C4-2B (cell line): Measurements from ENCODE around the gene TNPO3.

Experiments used
- H3K27ac ChIP-seq: fragments of 450-650 bp; 2 replicates; pipeline ENCODE4 v1.5.1; 2017
- ZFX ChIP-seq: fragments of 450-650 bp; IDR thresholded peaks from 2 replicates; pipeline ENCODE4 v1.6.1; 2017
- TF ChIP-seq, protein P1 (sequence below): fragments of 450-650 bp; conservative IDR thresholded peaks from 2 replicates; pipeline ENCODE4 v1.5.1; 2017; ENCODE audit warnings: mild to moderate bottlenecking

Gene TNPO3

DNA sequence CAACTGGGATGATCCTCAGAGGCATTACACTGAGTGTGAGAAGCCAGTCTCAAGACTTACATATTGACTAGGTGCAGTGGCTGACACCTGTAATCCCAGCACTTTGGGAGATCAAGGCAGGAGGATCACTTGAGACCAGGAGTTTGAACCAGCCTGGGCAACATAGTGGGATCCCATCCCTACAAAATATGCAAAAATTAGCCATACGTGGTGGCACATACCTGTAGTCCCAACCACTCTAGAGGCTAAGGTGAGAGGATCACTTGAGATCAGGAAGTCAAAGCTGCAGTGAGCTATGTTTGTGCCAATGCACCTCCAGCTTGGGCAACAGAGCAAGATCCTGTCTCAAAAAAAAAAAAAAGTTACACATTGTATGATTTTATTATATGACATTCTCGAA, 23.5 kb upstream of the TNPO3 start:
- no peak for TF ChIP-seq ZFX
- TF ChIP-seq, protein P1, sequence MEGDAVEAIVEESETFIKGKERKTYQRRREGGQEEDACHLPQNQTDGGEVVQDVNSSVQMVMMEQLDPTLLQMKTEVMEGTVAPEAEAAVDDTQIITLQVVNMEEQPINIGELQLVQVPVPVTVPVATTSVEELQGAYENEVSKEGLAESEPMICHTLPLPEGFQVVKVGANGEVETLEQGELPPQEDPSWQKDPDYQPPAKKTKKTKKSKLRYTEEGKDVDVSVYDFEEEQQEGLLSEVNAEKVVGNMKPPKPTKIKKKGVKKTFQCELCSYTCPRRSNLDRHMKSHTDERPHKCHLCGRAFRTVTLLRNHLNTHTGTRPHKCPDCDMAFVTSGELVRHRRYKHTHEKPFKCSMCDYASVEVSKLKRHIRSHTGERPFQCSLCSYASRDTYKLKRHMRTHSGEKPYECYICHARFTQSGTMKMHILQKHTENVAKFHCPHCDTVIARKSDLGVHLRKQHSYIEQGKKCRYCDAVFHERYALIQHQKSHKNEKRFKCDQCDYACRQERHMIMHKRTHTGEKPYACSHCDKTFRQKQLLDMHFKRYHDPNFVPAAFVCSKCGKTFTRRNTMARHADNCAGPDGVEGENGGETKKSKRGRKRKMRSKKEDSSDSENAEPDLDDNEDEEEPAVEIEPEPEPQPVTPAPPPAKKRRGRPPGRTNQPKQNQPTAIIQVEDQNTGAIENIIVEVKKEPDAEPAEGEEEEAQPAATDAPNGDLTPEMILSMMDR, result no peak
- H3K27ac ChIP-seq, result no peak overlapping the region

DNA sequence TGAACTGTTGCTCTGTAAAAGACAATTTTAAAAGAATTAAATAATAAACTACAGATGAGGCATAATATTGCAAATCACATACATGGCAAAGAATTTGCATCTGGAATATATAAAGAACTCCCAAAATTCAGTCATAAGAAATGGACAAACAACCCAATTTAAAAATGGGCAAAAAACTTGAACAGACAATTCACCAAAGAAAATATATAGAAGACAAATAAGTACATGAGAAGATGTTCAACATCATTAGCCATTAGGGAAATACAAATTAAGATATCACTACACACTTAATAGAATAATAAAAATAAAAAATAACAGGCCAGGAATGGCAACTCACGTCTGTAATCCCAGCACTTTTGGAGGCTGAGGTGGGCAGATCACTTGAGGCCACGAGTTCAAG, 22.0 kb upstream of the TNPO3 start:
- TF ChIP-seq, protein P1, result no peak
- TF ChIP-seq ZFX, result no peak
- no peak overlapping the region for H3K27ac ChIP-seq

DNA sequence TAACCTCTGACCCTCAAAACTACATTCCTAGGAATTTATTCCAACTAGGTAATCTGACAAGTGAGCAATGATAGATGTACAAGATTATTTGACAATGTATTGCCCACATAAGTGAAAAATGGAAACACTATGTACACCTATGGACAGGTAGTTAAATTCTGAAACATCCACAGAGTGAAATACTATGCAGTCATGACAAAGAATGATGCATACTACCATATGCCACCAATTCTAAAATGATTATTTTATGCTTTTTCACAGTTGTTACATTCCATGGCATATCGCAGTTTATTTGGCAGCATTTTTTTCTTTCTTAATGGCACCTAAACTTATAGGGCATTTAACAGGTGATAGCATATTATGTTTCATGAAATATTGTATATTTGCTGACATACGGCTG, 20.1 kb upstream of the TNPO3 start:
- TF ChIP-seq ZFX, result no peak
- TF ChIP-seq, protein P1, result no peak

DNA sequence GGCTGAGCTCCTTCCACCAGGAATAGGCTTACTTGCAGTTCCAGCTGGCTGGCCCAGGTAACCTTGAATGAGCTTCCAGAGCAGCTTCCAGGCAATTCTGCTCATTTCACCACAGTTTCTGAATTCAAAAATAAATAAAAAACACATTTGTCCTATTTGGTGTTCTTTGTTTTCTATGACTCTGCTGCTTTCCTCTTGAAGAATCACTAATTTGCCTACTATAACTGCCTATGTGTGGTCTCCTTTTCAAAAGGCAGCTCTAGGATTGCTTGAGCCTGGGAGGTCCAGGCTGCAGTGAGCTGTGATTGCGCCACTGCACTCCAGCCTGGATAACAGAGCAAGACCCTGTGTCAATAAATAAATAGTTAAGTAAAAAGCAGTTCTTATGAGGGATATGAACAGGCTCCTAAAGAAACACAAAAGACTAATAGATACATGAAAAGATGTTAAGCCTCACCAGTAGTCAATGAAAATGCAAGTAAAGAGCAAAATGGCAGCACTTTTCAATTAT, 19.5 kb upstream of the TNPO3 start:
- no peak overlapping the region for H3K27ac ChIP-seq
- TF ChIP-seq, protein P1, result no peak
- no peak for TF ChIP-seq ZFX

More for the DNA sequence above, 20.1 kb upstream of the TNPO3 start:
- no peak overlapping the region for H3K27ac ChIP-seq

DNA sequence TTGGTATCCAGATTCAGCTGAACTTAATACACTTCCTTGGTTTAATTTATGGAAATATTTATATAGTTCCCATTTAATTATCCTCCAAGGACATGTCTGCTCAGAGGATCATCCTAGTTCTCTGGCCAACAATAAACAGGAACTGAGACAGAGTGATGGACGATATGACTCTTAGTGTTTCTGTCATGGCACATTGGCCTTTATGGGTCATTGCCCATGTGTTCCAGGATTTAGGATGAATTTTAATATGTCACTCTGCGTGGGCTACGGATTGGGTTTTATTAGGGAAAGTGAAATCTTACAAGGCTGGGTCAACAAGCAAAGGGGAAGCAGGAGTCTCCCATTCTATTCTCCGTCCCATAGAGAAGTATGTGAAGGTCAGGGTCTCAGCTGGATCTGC, 18.8 kb upstream of the TNPO3 start:
- TF ChIP-seq, protein P1, result no peak
- TF ChIP-seq ZFX, result no peak
- H3K27ac ChIP-seq, result no peak overlapping the region

DNA sequence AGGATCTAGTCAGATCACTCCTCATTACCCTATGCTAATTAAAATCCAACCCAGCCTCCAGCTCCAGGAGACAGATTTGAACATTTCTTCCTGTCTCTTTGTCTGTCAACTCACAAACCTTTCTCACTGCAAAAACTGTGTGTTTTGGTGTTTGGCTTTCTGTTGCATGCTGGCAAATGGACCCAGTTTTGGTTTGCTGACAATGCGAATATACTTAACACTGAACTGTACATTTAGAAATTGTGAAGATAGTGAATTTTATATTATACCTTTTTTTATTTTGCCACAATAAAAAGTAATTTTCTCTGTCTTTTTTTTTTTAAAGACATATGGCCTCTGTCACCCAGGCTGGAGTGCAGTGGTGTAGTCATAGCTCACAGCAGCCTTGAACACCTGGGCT, 18.3 kb upstream of the TNPO3 start:
- no peak overlapping the region for H3K27ac ChIP-seq
- TF ChIP-seq, protein P1, result no peak
- no peak for TF ChIP-seq ZFX

DNA sequence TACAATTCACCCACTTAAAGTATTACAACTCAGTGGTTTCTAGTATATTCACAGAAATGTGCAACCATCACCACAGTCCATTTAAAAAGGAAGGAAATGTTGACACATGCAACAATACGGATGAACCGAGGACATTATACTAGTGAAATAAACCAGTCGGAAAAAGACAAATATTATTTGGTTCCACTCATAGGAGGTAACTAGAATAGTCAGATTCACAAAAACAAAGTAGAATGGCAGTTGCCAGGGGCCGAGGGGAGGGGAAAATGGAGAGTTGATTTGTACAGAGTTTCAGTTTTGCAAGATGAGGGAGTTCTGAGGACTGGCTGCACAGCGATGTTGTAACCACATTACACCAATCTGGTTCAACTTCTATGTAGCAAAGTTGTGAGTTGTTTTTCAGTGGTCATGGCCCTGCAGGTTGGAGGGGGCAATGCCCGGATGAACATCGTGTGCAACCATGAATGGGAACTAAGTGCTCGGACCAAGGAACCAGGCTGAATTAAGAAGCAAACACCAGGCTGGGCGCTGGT, 17.6 kb upstream of the TNPO3 start:
- TF ChIP-seq, protein P1, result no peak
- no peak for TF ChIP-seq ZFX
- no peak overlapping the region for H3K27ac ChIP-seq
